Stimulated activated CD8-positive, alpha-beta memory T cell treated with anti-CD3 and anti-CD28 coated beads, Interleukin-4, amount 100 ng/mL, for 4 hours (primary cell): Measurements from ENCODE around the gene PPFIA2.

ENCODE experiments used
- DNase-seq, 2 donors: peaks; one replicate each; pipeline ENCODE4 v3.0.0-alpha.2; 2020; ENCODE audit warnings: low read depth in 2 of 2, low spot score in 1 of 2

PPFIA2 gene

DNA sequence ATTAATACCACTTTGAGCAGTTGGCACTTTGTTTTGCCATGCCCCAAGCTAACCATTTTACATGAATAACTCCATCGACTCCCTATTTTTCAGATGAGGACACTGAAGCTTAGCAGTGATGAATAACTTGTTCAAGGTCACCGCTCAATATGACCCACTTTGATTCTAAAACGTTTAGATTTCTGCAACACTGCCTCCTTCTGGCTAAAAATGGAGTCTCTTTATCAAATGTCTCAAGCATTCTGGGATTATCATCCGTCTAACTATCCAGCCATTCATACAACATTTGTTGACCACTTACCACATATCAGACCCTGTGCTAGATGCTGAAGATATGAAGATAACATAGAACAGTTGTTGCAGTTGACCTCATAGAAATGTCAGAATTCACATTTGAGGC lies 298.0 kb downstream of the PPFIA2 start:
- DNase-seq: no peak

- no peak for DNase-seq
Measured at GRCh38 chr12:81450920-81451739, 308.0 kb downstream of the PPFIA2 start.

GRCh38 chr12:81441629-81442028 lies 317.5 kb downstream of the PPFIA2 start:
- no peak for DNase-seq

- DNase-seq: no peak
Measured at GRCh38 chr12:81440001-81440400, 319.1 kb downstream of the PPFIA2 start.

- DNase-seq: no peak
Measured at GRCh38 chr12:81439344-81439743, 319.8 kb downstream of the PPFIA2 start.

- DNase-seq: no peak
Measured at GRCh38 chr12:81417056-81417455, 342.1 kb downstream of the PPFIA2 start.

DNA sequence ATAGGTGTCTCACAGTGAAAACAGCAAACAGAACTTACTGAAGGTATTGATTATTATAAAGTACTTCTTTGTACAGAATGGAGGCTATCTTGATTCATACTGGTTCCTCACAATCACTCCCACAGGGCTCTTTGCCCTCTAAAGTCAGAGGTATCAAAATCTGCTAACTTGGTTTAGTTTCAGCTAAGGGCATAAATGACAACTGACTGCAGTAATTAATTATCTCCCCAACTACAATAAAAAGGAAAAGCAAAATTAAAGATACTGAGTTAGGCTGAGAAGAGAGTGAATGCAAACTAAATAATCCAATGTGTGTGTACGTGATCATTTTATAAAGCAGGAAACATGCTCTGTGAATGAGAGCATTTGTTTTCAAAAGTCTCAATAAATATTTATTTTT lies 342.6 kb downstream of the PPFIA2 start:
- no peak for DNase-seq

DNA sequence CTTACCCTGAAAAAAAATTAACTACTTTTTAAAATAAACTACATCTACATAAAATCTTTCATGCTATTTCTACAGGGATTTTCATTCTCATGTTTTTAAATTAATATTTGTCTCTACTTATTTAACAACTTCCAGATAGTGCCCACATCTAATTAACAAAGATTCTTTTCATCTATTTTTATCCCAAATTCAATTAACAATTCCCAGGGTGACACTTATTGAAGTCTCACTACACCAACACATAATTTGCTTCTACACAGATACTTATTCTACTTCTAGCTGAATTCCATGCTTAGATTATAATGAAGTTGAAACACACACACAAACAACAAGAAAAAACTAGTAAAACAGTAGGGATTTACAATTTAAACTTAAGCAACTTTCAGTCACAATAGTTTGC lies 344.7 kb downstream of the PPFIA2 start:
- DNase-seq: no peak

- DNase-seq: no peak
Measured at GRCh38 chr12:81412940-81413339, 346.2 kb downstream of the PPFIA2 start.

DNA sequence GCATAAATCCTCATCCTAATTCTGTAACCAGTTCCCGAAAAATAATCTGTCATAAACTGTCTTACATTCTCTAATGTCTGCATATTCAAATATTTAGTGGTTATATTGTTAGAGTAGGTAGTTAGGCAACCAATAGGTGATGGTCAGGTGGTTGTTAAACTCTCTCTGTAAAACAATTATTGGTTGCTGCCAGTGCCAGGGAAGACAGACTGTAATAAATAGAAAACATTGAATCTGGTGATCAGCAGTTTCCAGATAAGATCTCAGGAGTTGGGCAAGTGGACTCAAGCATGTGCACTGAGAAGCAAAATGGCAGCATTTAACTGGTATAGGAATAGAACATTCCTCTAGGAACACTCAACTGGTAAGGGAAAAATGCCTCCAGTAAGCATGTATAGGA lies 355.8 kb downstream of the PPFIA2 start:
- DNase-seq: no peak

- no peak for DNase-seq
Measured at GRCh38 chr12:81401241-81401640, 357.9 kb downstream of the PPFIA2 start.

GRCh38 chr12:81400024-81400423 lies 359.1 kb downstream of the PPFIA2 start:
- no peak for DNase-seq

DNA sequence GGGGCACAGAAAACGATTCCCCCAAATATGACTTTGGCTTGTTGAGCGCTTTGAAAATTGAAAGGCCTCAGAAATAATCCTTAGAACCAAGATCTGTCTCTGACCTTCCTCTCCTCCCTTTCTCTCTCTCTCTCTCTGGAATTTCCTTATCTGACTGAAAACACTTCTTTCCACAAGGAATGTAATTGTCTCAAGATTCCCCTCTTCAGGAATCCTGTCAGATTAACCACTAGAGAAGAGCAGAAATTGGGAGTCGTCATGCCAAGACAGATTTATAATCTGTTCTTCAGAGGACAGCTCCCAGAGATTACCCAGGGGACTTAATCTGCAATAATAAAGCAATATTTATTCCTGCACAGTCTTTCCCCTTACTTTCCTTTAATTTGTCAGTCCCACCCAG lies 363.7 kb downstream of the PPFIA2 start:
- DNase-seq: no peak

DNA sequence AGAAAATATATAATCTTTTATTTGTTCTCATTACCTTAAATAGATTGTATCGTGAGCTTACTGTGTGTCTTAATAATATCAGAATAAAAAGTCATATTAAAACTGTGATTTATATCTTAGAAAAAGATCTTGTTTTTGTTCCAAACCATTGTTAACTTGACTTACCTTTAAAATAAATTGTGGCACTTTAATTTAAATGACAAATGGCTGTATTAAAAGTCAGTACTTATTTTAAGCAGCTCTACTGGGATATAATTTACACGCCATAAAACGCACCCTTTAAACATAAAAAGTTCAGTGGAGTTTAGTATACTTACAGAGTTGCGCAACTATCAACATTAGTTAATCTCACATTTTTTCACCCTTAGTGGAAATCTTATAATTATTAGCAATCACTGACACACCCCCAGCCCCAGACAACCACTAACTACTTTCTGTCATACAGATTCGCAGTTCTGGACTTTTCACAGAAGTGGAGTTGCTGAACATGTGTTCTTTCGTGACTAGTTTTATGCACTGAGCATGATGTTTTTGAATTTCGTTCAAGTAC lies 369.5 kb downstream of the PPFIA2 start:
- DNase-seq: no peak

GRCh38 chr12:81386101-81386500 lies 373.0 kb downstream of the PPFIA2 start:
- DNase-seq: no peak

- no peak for DNase-seq
Measured at GRCh38 chr12:81381951-81382350, 377.2 kb downstream of the PPFIA2 start.

DNA sequence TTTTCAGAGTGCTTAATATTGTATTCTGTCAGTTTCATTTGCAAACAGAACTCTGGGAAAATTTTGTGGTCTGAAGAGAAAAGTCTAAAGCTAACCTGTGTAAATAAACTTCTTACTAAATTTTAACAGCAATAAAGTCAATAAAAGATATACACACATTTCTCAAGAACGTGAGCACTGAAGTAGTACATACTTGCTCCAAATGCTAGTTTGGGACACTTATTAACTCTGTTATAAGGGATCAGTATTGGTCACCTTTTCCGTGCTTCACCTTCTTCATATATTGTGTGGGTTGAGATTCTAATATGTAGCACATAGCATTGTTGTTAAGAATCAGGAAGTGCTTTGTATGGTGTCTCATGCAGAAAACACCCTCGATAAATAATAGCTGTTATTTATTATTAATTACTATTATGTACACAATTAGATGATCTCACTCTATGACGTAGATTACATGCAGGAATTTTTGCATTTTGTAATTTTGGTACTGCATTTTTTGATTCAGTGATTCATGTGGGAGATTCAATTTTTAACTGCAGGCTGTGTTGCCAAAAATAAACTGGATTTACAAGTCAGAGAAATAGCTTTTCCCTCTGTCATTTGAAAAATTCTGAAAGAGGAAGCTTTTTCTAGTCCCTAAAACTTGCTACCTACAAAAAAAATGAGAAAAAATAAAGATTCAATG lies 380.4 kb downstream of the PPFIA2 start:
- no peak for DNase-seq

DNA sequence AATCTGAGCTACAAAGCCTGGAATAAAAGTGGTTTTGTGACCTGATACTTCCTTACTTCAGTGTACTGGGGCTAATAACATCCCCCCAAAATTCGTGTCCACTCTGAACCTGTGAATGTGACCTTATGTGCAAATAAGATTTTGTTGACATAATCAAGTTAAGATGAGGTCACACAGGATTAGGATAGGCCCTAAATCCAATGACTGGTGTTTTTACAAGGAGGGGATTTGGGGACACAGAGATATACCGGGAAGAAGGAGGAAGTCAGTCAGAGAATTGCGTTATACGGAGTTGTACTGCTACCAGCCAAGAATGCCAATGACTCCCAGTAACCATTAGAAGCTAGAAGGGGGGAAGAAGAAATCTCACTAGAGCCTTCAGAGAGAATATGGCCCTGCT lies 381.4 kb downstream of the PPFIA2 start:
- no peak for DNase-seq

- DNase-seq: no peak
Measured at GRCh38 chr12:81375969-81376368, 383.2 kb downstream of the PPFIA2 start.

DNA sequence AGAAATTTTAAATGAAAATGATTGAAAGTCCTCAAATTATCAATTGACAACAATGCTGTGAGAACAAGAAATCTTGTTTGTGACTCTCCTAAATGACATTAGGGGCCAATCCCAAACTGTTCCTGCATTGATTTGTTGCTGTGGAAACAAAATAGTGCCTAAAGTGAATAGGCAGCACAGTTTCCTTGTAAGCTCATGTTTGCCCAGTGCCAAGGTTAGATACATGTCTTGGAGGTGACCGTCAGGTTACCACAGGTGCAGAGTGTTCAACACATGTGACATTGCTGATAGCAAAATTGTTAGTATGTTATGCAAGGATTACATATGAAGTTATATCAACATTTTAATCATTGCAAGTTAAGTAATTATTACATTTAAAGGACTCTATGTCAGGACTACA lies 388.7 kb downstream of the PPFIA2 start:
- no peak for DNase-seq

GRCh38 chr12:81369175-81369574 lies 390.0 kb downstream of the PPFIA2 start:
- no peak for DNase-seq

- no peak for DNase-seq
Measured at GRCh38 chr12:81365284-81365683, 393.9 kb downstream of the PPFIA2 start.
